DND-41 (cell line): ENCODE results near the gene PBX3.

Source experiments
- EZH2 ChIP-seq: IDR thresholded peaks from 3 replicates; pipeline ENCODE4 v1.6.1; 2012; ENCODE audit warnings: borderline replicate concordance, low read depth, mild to moderate bottlenecking, moderate library complexity, low read length, inconsistent platforms; ENCODE audit not compliant: severe bottlenecking
- TF ChIP-seq, protein P1 (sequence below): IDR thresholded peaks from 2 replicates; pipeline ENCODE4 v1.5.1; 2012; ENCODE audit warnings: borderline replicate concordance, low read length, moderate library complexity, mild to moderate bottlenecking; ENCODE audit not compliant: poor library complexity, severe bottlenecking; ENCODE audit errors: extremely low read depth

DNA sequence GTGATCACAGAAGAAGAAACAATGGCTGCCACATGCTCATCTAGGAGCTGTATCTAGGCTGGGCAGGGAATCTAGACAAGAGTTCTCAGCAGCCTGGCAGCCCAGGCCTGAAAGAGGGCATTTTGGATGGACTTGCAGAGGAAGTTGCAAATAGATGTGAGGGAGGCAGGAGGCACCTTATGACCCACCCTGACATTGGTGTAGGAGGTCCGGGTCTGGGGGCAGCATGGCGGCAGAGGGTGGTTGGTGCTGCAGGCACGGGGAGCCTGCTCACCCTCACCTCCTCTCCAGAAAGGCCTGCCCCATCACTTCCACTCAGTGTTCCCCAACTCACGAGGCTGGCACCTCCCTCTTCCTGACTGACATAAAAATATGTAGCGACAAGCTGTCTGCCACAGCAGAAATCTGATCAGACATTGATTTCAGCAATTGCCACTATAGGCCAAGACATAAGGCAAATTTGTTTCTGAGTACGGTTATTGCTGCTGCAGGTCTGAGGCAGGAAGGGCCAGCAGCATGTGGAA, 217.6 kb downstream of the PBX3 start:
- no peak for TF ChIP-seq EZH2
- TF ChIP-seq, protein P1, sequence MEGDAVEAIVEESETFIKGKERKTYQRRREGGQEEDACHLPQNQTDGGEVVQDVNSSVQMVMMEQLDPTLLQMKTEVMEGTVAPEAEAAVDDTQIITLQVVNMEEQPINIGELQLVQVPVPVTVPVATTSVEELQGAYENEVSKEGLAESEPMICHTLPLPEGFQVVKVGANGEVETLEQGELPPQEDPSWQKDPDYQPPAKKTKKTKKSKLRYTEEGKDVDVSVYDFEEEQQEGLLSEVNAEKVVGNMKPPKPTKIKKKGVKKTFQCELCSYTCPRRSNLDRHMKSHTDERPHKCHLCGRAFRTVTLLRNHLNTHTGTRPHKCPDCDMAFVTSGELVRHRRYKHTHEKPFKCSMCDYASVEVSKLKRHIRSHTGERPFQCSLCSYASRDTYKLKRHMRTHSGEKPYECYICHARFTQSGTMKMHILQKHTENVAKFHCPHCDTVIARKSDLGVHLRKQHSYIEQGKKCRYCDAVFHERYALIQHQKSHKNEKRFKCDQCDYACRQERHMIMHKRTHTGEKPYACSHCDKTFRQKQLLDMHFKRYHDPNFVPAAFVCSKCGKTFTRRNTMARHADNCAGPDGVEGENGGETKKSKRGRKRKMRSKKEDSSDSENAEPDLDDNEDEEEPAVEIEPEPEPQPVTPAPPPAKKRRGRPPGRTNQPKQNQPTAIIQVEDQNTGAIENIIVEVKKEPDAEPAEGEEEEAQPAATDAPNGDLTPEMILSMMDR, result no peak
